ENCODE results near the gene GNA12.

DNA sequence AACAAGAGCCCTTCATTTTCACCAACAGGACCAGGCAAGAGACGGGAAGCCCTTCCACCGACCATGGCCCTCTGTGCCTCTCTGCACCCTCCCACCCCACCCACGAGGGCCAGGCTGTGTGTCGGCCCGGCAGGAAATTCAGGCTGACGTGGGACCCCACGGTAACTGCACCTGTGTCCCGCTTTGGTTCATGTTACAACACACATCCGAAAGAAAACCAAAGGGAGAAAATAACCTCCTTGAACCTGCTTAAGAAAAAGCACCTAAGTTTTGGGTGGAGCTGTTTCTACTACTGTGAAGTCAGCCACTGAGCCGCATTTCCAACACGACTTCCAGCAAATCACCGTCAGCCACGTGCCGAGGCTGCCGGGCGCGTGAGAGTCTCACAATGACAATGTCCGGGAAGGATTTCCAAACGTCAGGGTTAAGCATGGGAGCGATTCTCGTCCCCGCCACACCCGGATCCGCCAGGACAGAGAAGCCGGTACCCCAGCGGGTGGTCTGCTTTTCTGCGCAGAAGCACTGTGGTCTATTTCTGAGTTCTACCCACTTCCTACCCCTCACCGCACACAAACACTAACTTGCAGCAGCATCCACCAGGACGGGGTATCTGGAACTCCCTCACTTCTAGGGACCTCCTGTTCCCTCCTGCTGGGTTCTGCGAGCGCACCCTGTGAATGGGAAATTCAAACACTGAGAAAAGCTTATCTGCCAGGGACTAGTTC is 119.5 kb downstream of the GNA12 start:
- TF ChIP-seq CTCF (IDR thresholded peaks at IDR 0.05) = no peak
- TF ChIP-seq POLR2A (IDR thresholded peaks at IDR 0.05) = no peak

Data from right lobe of liver (tissue), 4 donors.